Activated CD8-positive, alpha-beta T cell treated with anti-CD3 and anti-CD28 coated beads for 36 hours (primary cell): Measurements from ENCODE around the gene METTL25B. TPM values are rescaled to one million over a fixed set of nuclear protein-coding genes. Genes with fewer than 3 reads are reported as not detected.

Source experiments
- ATAC-seq: fragments of 200-7000 bp; cut with Tn5 transposase; one replicate; pipeline ENCODE4 v1.10.0; 2021; ENCODE audit warnings: mild to moderate bottlenecking, moderate library complexity
- CTCF ChIA-PET: fragments of 350-600 bp; sonication (Branson Sonifier 250); formaldehyde crosslinking; loops from one replicate; lab custom pipeline; 2021; ENCODE audit warnings: antibody characterized with exemption; lab: Charles Lee
- POLR2A ChIA-PET: fragments of 350-600 bp; sonication (Branson Sonifier 250); formaldehyde crosslinking; loops from one replicate; lab custom pipeline; 2021; ENCODE audit warnings: antibody characterized with exemption; lab: Charles Lee
- DNase-seq: peaks from one replicate; pipeline ENCODE4 v3.0.0-alpha.2; 2020
- H3K27ac Mint-ChIP-seq: one replicate; pipeline ENCODE4 v1.8.0; 2021; ENCODE audit warnings: mild to moderate bottlenecking, mixed read lengths
- H3K27me3 Mint-ChIP-seq: one replicate; pipeline ENCODE4 v1.8.0; 2021; ENCODE audit warnings: mixed read lengths
- H3K36me3 Mint-ChIP-seq: one replicate; pipeline ENCODE4 v1.8.0; 2021; ENCODE audit warnings: low read depth, mixed read lengths
- H3K4me1 Mint-ChIP-seq: one replicate; pipeline ENCODE4 v1.8.0; 2021; ENCODE audit warnings: low read depth, mixed read lengths
- H3K4me3 Mint-ChIP-seq: one replicate; pipeline ENCODE4 v1.8.0; 2021; ENCODE audit warnings: mild to moderate bottlenecking, moderate library complexity, mixed read lengths
- H3K9me3 Mint-ChIP-seq: one replicate; pipeline ENCODE4 v1.8.0; 2021; ENCODE audit warnings: mixed read lengths
- intact Hi-C: fragments of 100-400 bp; cut with micrococcal nuclease; formaldehyde crosslinking; loops from one replicate; pipeline ENCODE4 v1.10.0; 2022
- total RNA-seq, 2 experiments: library from RNA; stranded (reverse); gene quantifications; one replicate each; pipeline ENCODE4 v1.2.3, GENCODE V29; 2021
- TF ChIP-seq, protein P1 (sequence below): fragments of 200-600 bp; IDR thresholded peaks from one replicate; pipeline ENCODE4 v1.8.0; 2022; ENCODE audit warnings: antibody characterized with exemption, mild to moderate bottlenecking

METTL25B gene
- total RNA-seq, 2 experiments from 2014 or later = 32.3 to 32.5 TPM

GRCh38 chr1:156684227-156684782 lies 44.0 kb upstream of the METTL25B start:
- CTCF ChIA-PET = interaction anchor here (0.6 to 13.3 kb wide), 13 partner anchors 21 to 244 kb away, joined by 3 to 396 read pairs (median 8); partner anchors contain the start of genes CRABP2, ISG20L2, METTL25B and NTRK1
- POLR2A ChIA-PET = interaction anchor here (0.6 to 1.6 kb wide), 4 partner anchors 14 to 55 kb away, joined by 3 to 4 read pairs (median 3); no protein-coding TSS in a partner anchor
- Mint-ChIP-seq H3K27me3 (peaks cover 27% of the 10 kb centered on the region), H3K36me3 (no peaks in the 10 kb centered on the region), H3K27ac (no peak overlapping the region), H3K9me3 (no peaks in the 10 kb centered on the region), H3K4me3 (no peak overlapping the region), H3K4me1 (peaks cover 20% of the 10 kb centered on the region)
- TF ChIP-seq, protein P1, sequence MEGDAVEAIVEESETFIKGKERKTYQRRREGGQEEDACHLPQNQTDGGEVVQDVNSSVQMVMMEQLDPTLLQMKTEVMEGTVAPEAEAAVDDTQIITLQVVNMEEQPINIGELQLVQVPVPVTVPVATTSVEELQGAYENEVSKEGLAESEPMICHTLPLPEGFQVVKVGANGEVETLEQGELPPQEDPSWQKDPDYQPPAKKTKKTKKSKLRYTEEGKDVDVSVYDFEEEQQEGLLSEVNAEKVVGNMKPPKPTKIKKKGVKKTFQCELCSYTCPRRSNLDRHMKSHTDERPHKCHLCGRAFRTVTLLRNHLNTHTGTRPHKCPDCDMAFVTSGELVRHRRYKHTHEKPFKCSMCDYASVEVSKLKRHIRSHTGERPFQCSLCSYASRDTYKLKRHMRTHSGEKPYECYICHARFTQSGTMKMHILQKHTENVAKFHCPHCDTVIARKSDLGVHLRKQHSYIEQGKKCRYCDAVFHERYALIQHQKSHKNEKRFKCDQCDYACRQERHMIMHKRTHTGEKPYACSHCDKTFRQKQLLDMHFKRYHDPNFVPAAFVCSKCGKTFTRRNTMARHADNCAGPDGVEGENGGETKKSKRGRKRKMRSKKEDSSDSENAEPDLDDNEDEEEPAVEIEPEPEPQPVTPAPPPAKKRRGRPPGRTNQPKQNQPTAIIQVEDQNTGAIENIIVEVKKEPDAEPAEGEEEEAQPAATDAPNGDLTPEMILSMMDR = peak; percentile 21
- ATAC-seq (peak; percentile 79), DNase-seq (peak; percentile 65)
- intact Hi-C loops = loop anchor here (2.0 to 10.0 kb wide), 2 partner anchors 40 to 210 kb away; partner anchors contain the start of gene PEAR1

- H3K36me3 Mint-ChIP-seq = no peaks in the 10 kb centered on the region
- DNase-seq (peak; percentile 86), ATAC-seq (peak; percentile 98)
- no peak overlapping the region for H3K4me3 Mint-ChIP-seq
- peaks cover 51% of the 10 kb centered on the region for H3K27me3 Mint-ChIP-seq
- H3K27ac Mint-ChIP-seq = no peak overlapping the region
- CTCF ChIA-PET = interaction anchor here (0.7 to 13.3 kb wide), 69 partner anchors 11 to 466 kb away, joined by 3 to 396 read pairs (median 5); partner anchors contain the start of genes CRABP2, HAPLN2, HDGF and ISG20L2
- H3K9me3 Mint-ChIP-seq = no peaks in the 10 kb centered on the region
- TF ChIP-seq, protein P1 = peak; percentile 95
- POLR2A ChIA-PET = interaction anchor here (0.6 to 2.4 kb wide), 6 partner anchors 9 to 114 kb away, joined by 3 to 9 read pairs (median 3); partner anchors contain the start of genes ISG20L2 and METTL25B
- peaks cover 29% of the 10 kb centered on the region for H3K4me1 Mint-ChIP-seq
- intact Hi-C loops = loop anchor here (10.0 kb wide), 1 partner anchor 206 kb away; the partner anchor contains the start of gene PEAR1
Measured at GRCh38 chr1:156689035-156689952, 39.0 kb upstream of the METTL25B start.

DNA sequence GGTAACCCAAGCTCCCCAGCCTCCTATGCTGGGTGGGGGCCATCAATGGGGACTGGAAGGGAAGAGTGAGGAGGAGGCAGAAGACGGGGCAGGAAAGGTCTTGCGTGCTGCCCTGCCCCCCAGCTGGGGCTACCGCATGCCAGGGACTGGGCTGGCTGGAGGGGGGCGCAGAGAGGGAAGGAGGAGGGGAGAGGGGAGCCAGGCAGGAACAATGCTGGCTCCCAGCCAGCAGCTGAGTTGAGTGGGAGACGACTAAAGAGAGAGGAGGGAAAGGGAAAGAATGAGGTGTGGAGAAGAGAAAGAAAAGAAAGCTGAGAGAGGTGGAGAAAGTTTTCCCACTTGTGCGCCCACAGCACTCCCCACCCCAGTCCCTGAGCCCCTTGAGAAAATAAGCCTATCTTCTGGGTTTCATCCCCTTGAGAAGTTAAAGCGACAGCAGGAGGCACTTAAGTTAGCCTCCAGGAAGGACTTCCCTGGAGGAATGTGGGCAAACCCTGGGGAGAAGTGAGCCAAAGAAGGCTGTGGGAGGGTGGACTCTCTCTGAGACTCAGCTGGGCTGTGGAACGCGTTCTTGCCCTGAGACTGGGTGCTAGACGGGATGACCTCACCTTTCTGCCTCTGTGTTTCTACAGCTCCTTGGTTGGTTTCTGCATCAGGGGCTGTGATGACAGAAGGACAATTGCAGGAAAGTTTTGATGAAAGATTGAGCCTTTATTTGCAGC lies 38.2 kb upstream of the METTL25B start:
- Mint-ChIP-seq H3K36me3 (no peaks in the 10 kb centered on the region), H3K27ac (no peak overlapping the region), H3K9me3 (no peaks in the 10 kb centered on the region), H3K4me3 (no peak overlapping the region), H3K27me3 (peaks cover 54% of the 10 kb centered on the region), H3K4me1 (peaks cover 23% of the 10 kb centered on the region)
- ATAC-seq (peak; percentile 2), DNase-seq (no peak)
- ChIA-PET POLR2A (interaction anchor here (0.6 to 2.4 kb wide), 5 partner anchors 12 to 38 kb away, joined by 3 to 12 read pairs (median 8); partner anchors contain the start of genes CRABP2, ISG20L2 and METTL25B), CTCF (interaction anchor here (0.7 to 13.3 kb wide), 63 partner anchors 12 to 465 kb away, joined by 3 to 396 read pairs (median 5); partner anchors contain the start of genes CRABP2, HAPLN2, ISG20L2 and METTL25B)
- intact Hi-C loops = loop anchor here (10.0 kb wide), 1 partner anchor 205 kb away; the partner anchor contains the start of gene PEAR1
- TF ChIP-seq, protein P1 = no peak

GRCh38 chr1:156690675-156691036 lies 37.6 kb upstream of the METTL25B start:
- ATAC-seq = no peak
- ChIA-PET CTCF (interaction anchor here (0.7 to 13.3 kb wide), 33 partner anchors 12 to 447 kb away, joined by 3 to 396 read pairs (median 7); partner anchors contain the start of genes CRABP2, ISG20L2, METTL25B and NES), POLR2A (interaction anchor here (0.7 to 2.4 kb wide), 3 partner anchors 12 to 61 kb away, joined by 3 to 12 read pairs (median 8); partner anchors contain the start of genes CRABP2 and HDGF)
- H3K4me1 Mint-ChIP-seq = peaks cover 23% of the 10 kb centered on the region
- H3K27ac Mint-ChIP-seq = no peak overlapping the region
- no peak overlapping the region for H3K4me3 Mint-ChIP-seq
- no peaks in the 10 kb centered on the region for H3K36me3 Mint-ChIP-seq
- H3K9me3 Mint-ChIP-seq = no peaks in the 10 kb centered on the region
- intact Hi-C loops = no loop called here
- no peak for DNase-seq
- peaks cover 54% of the 10 kb centered on the region for H3K27me3 Mint-ChIP-seq
- TF ChIP-seq, protein P1 = no peak
